Fibroblast of lung (primary cell): ENCODE results near the gene TUBB2A.

Experiments
- EZH2 ChIP-seq: IDR thresholded peaks from 2 replicates; pipeline ENCODE4 v1.5.1; 2012; ENCODE audit warnings: low read length, control low read depth, mild to moderate bottlenecking; ENCODE audit errors: missing control alignments
- TF ChIP-seq, protein P1 (sequence below), 2 donors: IDR thresholded peaks in 1 of 2; conservative IDR thresholded peaks in 1 of 2; 1 replicate in 1 of 2; 2 replicates in 1 of 2; pipeline ENCODE4 v1.5.1; 2011 to 2012; ENCODE audit warnings: low read length in 2 of 2, control low read depth in 1 of 2, inconsistent platforms in 1 of 2, low read depth in 1 of 2, mild to moderate bottlenecking in 1 of 2

DNA sequence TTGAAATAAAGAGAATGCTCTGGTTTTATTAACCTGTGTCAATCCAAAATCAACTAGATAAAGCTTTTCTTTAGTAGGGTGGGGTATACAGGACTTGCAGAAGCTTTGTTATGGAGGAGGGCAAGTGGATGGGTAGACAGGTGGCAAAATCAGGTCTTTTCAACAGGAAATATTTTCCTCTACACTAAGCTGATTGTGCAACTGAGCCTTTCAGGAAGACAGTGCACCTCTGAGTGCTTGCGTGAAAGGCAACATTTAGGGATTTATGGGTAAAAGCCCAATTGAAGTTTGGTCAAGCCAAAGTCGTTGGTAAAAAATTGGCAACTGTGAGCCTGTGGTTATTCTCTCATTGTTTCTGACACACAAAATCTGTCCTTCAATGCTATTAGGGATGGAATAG lies 23.8 kb upstream of the TUBB2A start:
- TF ChIP-seq, protein P1, sequence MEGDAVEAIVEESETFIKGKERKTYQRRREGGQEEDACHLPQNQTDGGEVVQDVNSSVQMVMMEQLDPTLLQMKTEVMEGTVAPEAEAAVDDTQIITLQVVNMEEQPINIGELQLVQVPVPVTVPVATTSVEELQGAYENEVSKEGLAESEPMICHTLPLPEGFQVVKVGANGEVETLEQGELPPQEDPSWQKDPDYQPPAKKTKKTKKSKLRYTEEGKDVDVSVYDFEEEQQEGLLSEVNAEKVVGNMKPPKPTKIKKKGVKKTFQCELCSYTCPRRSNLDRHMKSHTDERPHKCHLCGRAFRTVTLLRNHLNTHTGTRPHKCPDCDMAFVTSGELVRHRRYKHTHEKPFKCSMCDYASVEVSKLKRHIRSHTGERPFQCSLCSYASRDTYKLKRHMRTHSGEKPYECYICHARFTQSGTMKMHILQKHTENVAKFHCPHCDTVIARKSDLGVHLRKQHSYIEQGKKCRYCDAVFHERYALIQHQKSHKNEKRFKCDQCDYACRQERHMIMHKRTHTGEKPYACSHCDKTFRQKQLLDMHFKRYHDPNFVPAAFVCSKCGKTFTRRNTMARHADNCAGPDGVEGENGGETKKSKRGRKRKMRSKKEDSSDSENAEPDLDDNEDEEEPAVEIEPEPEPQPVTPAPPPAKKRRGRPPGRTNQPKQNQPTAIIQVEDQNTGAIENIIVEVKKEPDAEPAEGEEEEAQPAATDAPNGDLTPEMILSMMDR (conservative IDR thresholded peaks at IDR 0.05 in 1 of 2, IDR thresholded peaks at IDR 0.05 in 1 of 2; ENCODE audit: low read depth in 1 of 2, low read length in 2 of 2) = no peak
- no peak for TF ChIP-seq EZH2
